22Rv1 (cell line): ENCODE results near the gene HTR6.
A peak's percentile ranks its signal among the peaks of the same experiment; 100 is the strongest.

ENCODE experiments used
- H3K27ac ChIP-seq: fragments of 450-650 bp; 2 replicates; pipeline ENCODE4 v1.5.1; 2017
- CTCF ChIP-seq: fragments of 450-650 bp; IDR thresholded peaks from 2 replicates; pipeline ENCODE4 v1.5.1; 2017; ENCODE audit warnings: mild to moderate bottlenecking
- ZFX ChIP-seq: fragments of 450-650 bp; IDR thresholded peaks from 2 replicates; pipeline ENCODE4 v1.6.1; 2017; ENCODE audit warnings: antibody characterized with exemption, borderline replicate concordance

Gene HTR6

GRCh38 chr1:19700079-19700777 is 35.6 kb downstream of the HTR6 start:
- TF ChIP-seq CTCF (no peak), ZFX (no peak)
- H3K27ac ChIP-seq: no peak overlapping the region

- TF ChIP-seq ZFX (no peak), CTCF (no peak)
- H3K27ac ChIP-seq: no peak overlapping the region
These were observed 38.6 kb downstream of the HTR6 start for GRCh38 chr1:19703280-19703679.

GRCh38 chr1:19704247-19705113 is 39.8 kb downstream of the HTR6 start:
- TF ChIP-seq CTCF: peak; percentile 94
- no peak for TF ChIP-seq ZFX
- H3K27ac ChIP-seq: no peak overlapping the region

DNA sequence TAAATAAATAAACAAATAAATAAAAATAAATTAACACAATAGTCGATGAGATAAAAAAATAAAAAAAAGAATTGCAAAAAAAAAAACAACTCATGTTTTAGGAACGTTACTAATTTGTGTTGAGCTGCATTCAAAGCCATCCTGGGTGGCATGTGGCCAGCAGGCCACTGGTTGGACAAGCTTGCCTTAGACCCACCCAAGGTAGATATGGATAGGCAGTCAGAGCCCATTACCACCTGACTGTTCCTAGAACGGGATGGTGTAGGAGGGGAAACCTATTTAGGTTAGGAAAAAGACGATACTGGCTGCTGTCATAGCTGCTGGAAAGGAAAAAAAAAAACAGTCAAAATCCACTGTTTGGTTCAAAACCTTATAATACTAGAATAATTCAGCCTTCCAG is 40.8 kb downstream of the HTR6 start:
- TF ChIP-seq CTCF (no peak), ZFX (no peak)

DNA sequence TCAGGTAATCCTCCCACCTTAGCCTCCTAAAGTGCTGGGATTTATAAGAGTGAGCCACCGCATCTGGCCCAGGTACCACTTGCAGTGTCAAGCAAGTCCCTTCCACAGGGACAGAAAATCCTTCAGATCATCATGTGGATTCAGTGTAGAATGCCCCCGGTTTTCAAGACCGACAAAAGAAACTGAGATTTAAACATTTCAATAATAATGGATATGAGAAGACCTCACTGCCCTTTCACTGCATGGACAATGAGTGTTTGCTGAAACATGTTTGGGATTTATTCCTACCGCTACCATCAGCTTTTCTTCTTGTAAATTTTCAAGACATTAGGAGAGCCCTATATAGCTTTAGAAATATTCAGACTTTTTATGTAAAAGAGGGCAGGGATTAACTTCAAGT is 41.5 kb downstream of the HTR6 start:
- no peak overlapping the region for H3K27ac ChIP-seq

More for the DNA sequence above, 40.8 kb downstream of the HTR6 start:
- H3K27ac ChIP-seq: no peak overlapping the region

DNA sequence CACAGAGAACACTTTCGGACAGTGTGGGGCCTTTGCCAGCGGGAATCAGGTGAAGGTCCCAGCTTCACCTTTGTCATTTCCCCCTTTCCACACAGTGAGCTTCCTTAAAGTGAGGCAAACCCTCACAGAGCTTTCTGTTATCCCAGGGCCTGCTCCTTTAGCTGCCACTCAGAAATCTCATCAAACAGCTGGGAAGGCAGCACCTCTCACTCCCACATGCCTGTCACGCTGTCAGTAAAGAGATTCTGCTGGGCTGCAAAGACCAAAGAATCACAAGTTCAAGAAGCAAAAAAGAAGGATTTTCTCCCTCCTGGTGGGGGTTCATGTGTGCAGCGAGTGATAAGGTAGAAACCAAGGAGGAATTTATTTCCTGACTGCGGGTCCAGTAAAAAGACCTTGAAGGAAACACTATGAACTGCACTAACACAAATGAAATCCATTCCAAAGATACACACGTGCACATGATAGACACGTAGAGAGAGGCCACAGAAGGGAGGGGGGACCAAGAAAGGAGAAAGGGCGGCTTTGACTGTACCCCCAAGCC is 44.0 kb downstream of the HTR6 start:
- H3K27ac ChIP-seq: no peak overlapping the region
- TF ChIP-seq CTCF (no peak), ZFX (no peak)

More for the DNA sequence above, 41.5 kb downstream of the HTR6 start:
- TF ChIP-seq CTCF (no peak), ZFX (no peak)
